Measurements from ENCODE around the gene COBL.

Gene COBL

GRCh38 chr7:51113962-51114361 is 202.6 kb downstream of the COBL start:
- no peak for DNase-seq (ENCODE audit: low spot score)

GRCh38 chr7:51113560-51113959 is 203.0 kb downstream of the COBL start:
- DNase-seq (ENCODE audit: low spot score): no peak

- no peak for DNase-seq (ENCODE audit: low spot score)
Observed at GRCh38 chr7:51111241-51111940, 205.2 kb downstream of the COBL start.

GRCh38 chr7:51108134-51108533 is 208.5 kb downstream of the COBL start:
- DNase-seq (ENCODE audit: low spot score): no peak

- no peak for DNase-seq (ENCODE audit: low spot score)
Observed at GRCh38 chr7:51104278-51104677, 212.3 kb downstream of the COBL start.

GRCh38 chr7:51103718-51104117 is 212.9 kb downstream of the COBL start:
- DNase-seq (ENCODE audit: low spot score): no peak

GRCh38 chr7:51102828-51103227 is 213.8 kb downstream of the COBL start:
- no peak for DNase-seq (ENCODE audit: low spot score)

- DNase-seq (ENCODE audit: low spot score): no peak
Observed at GRCh38 chr7:51101111-51101757, 215.4 kb downstream of the COBL start.

- DNase-seq (ENCODE audit: low spot score): no peak
Observed at GRCh38 chr7:51090411-51090810, 226.2 kb downstream of the COBL start.

- DNase-seq (ENCODE audit: low spot score): no peak
Observed at GRCh38 chr7:51085034-51085692, 231.4 kb downstream of the COBL start.

GRCh38 chr7:51084121-51084520 is 232.5 kb downstream of the COBL start:
- no peak for DNase-seq (ENCODE audit: low spot score)

- DNase-seq (ENCODE audit: low spot score): no peak
Observed at GRCh38 chr7:51082940-51083533, 233.6 kb downstream of the COBL start.

GRCh38 chr7:51082096-51082840 is 234.3 kb downstream of the COBL start:
- no peak for DNase-seq (ENCODE audit: low spot score)

GRCh38 chr7:51081270-51081890 is 235.2 kb downstream of the COBL start:
- DNase-seq (ENCODE audit: low spot score): no peak

- DNase-seq (ENCODE audit: low spot score): peak; percentile 68
Observed at GRCh38 chr7:51080622-51081269, 235.9 kb downstream of the COBL start.

GRCh38 chr7:51080216-51080615 is 236.4 kb downstream of the COBL start:
- no peak for DNase-seq (ENCODE audit: low spot score)

- DNase-seq (ENCODE audit: low spot score): no peak
Observed at GRCh38 chr7:51079494-51079893, 237.1 kb downstream of the COBL start.

- DNase-seq (ENCODE audit: low spot score): no peak
Observed at GRCh38 chr7:51078653-51079052, 238.0 kb downstream of the COBL start.

GRCh38 chr7:51077987-51078370 is 238.6 kb downstream of the COBL start:
- no peak for DNase-seq (ENCODE audit: low spot score)

GRCh38 chr7:51077316-51077986 is 239.2 kb downstream of the COBL start:
- DNase-seq (ENCODE audit: low spot score): no peak

All from Ammon's horn (tissue), 1 donor.